ENCODE measurements around the gene TRIP4. TPM values are rescaled to one million over a fixed set of nuclear protein-coding genes. Genes with fewer than 3 reads are reported as not detected.
A peak's percentile ranks its signal among the peaks of the same experiment; 100 is the strongest.

Gene TRIP4
- total and polyA plus RNA-seq, 9 of the 15 experiments (the other 6 are each of a cell fraction or from before 2014, with no cell fraction given), result 7.6 to 23.3 (median 16.7) TPM

GRCh38 chr15:64460206-64460723, 72.6 kb downstream of the TRIP4 start, which contains the start of gene ZNF609 (continued):
- TF ChIP-seq ZNF212 (CRISPR knock-in tag; IDR thresholded peaks at IDR 0.05) (no peak), SRSF1 (IDR thresholded peaks at IDR 0.05; ENCODE audit: low read depth, low read length) (no peak), CEBPB (tag; IDR thresholded peaks at IDR 0.05) (no peak), RBM34 (IDR thresholded peaks at IDR 0.05; ENCODE audit: borderline replicate concordance, insufficient read depth, low read length) (no peak), TARDBP (IDR thresholded peaks at IDR 0.05) (peak; percentile 86; the same call in 1 of the 2 replicates), THRB (CRISPR knock-in tag; conservative IDR thresholded peaks at IDR 0.05) (no peak), HDAC1 (IDR thresholded peaks at IDR 0.05) (no peak), CREB3L1 (IDR thresholded peaks at IDR 0.05; ENCODE audit: borderline replicate concordance, low read depth) (peak; percentile 62; the same call in 1 of the 2 replicates), ZKSCAN8 (CRISPR knock-in tag; IDR thresholded peaks at IDR 0.05) (no peak), MED1 (CRISPR knock-in tag; IDR thresholded peaks at IDR 0.05; ENCODE audit: borderline replicate concordance) (no peak), E4F1 (CRISPR knock-in tag; IDR thresholded peaks at IDR 0.05; ENCODE audit: borderline replicate concordance) (no peak), ZNF24 (IDR thresholded peaks at IDR 0.05) (peak; percentile 74), CREB1 (IDR thresholded peaks at IDR 0.05) (0 out of 2 replicates have a peak, but pooled peaks have one; percentile 56), CREB1 (CRISPR knock-in tag; IDR thresholded peaks at IDR 0.05) (peak; percentile 65; the same call in 1 of the 2 replicates), FUS (optimal IDR thresholded peaks at IDR 0.05; ENCODE audit: low read depth, low read length) (no peak), SRF (CRISPR knock-in tag; IDR thresholded peaks at IDR 0.05) (no peak), SNIP1 (IDR thresholded peaks at IDR 0.05; ENCODE audit: low read depth) (no peak), BACH1 (tag; IDR thresholded peaks at IDR 0.05) (no peak), U2AF2 (optimal IDR thresholded peaks at IDR 0.05; ENCODE audit: low read depth, low read length) (no peak), ZEB2 (IDR thresholded peaks at IDR 0.05) (0 out of 2 replicates have a peak, but pooled peaks have one; percentile 50), NFE2 (IDR thresholded peaks at IDR 0.05; ENCODE audit: low read depth) (0 out of 2 replicates have a peak, but pooled peaks have one; percentile 20)
- TF ChIP-seq, protein P1, sequence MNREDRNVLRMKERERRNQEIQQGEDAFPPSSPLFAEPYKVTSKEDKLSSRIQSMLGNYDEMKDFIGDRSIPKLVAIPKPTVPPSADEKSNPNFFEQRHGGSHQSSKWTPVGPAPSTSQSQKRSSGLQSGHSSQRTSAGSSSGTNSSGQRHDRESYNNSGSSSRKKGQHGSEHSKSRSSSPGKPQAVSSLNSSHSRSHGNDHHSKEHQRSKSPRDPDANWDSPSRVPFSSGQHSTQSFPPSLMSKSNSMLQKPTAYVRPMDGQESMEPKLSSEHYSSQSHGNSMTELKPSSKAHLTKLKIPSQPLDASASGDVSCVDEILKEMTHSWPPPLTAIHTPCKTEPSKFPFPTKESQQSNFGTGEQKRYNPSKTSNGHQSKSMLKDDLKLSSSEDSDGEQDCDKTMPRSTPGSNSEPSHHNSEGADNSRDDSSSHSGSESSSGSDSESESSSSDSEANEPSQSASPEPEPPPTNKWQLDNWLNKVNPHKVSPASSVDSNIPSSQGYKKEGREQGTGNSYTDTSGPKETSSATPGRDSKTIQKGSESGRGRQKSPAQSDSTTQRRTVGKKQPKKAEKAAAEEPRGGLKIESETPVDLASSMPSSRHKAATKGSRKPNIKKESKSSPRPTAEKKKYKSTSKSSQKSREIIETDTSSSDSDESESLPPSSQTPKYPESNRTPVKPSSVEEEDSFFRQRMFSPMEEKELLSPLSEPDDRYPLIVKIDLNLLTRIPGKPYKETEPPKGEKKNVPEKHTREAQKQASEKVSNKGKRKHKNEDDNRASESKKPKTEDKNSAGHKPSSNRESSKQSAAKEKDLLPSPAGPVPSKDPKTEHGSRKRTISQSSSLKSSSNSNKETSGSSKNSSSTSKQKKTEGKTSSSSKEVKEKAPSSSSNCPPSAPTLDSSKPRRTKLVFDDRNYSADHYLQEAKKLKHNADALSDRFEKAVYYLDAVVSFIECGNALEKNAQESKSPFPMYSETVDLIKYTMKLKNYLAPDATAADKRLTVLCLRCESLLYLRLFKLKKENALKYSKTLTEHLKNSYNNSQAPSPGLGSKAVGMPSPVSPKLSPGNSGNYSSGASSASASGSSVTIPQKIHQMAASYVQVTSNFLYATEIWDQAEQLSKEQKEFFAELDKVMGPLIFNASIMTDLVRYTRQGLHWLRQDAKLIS (CRISPR knock-in tag; IDR thresholded peaks at IDR 0.05), result no peak

Data from K562 (cell line).